Thymus (tissue), 11 donors: ENCODE results near the gene SINHCAF. TPM values are rescaled to one million over a fixed set of nuclear protein-coding genes. Genes with fewer than 3 reads are reported as not detected.

Source experiments
- DNase-seq, 9 donors: peaks; one replicate each; pipeline ENCODE4 v3.0.0-alpha.2; 2013; ENCODE audit warnings: low spot score in 9 of 9, low read depth in 6 of 9, missing footprints in 1 of 9
- H3K27ac ChIP-seq, 2 donors: one replicate each; pipeline ENCODE4 v1.5.1; 2013; ENCODE audit warnings: control low read depth in 1 of 2, low read depth in 1 of 2, low read length in 1 of 2, mild to moderate bottlenecking in 1 of 2, moderate library complexity in 1 of 2
- H3K27me3 ChIP-seq, 2 donors: one replicate each; pipeline ENCODE4 v1.5.1; 2013; ENCODE audit warnings: low read length in 1 of 2; ENCODE audit not compliant: control insufficient read depth in 2 of 2, insufficient read depth in 1 of 2
- H3K36me3 ChIP-seq, 2 donors: one replicate each; pipeline ENCODE4 v1.5.1; 2013; ENCODE audit warnings: low read length in 1 of 2, mild to moderate bottlenecking in 1 of 2, moderate library complexity in 1 of 2; ENCODE audit not compliant: control insufficient read depth in 2 of 2, insufficient read depth in 2 of 2
- H3K4me1 ChIP-seq, 2 donors: one replicate each; pipeline ENCODE4 v1.5.1; 2013; ENCODE audit warnings: low read length in 2 of 2; ENCODE audit not compliant: control insufficient read depth in 2 of 2, insufficient read depth in 2 of 2
- H3K4me3 ChIP-seq, 2 donors: one replicate each; pipeline ENCODE4 v1.5.1; 2013; ENCODE audit warnings: low read length in 2 of 2, control low read depth in 1 of 2, mild to moderate bottlenecking in 1 of 2
- H3K9me3 ChIP-seq, 2 donors: one replicate each; pipeline ENCODE4 v1.5.1; 2013; ENCODE audit warnings: low read length in 1 of 2, mild to moderate bottlenecking in 1 of 2; ENCODE audit not compliant: control insufficient read depth in 2 of 2, insufficient read depth in 1 of 2
- WGBS: extraction: QIAGEN DNeasy Blood & Tissue Kit; methylation state at CpG from one replicate; pipeline ENCODE4 v1.1.7; 2013; 5-methylcytosine and 5-hydroxymethylcytosine counted together
- polyA plus RNA-seq: library from polyadenylated mRNA; stranded (reverse); fragments of 200-250 nt; gene quantifications from one replicate; pipeline ENCODE4 v1.2.3, GENCODE V29; 2013
- total RNA-seq: library from RNA; stranded (reverse); fragments of 120-200 nt; gene quantifications from one replicate; pipeline ENCODE4 v1.2.4, GENCODE V29; 2013
- donor health status: healthy.

Gene SINHCAF
- total and polyA plus RNA-seq, 2 donors = 57.0 to 116 TPM

GRCh38 chr12:31342286-31342685, 16.3 kb upstream of the SINHCAF start:
- Histone ChIP-seq H3K27ac (no peak overlapping the region), H3K4me3 (no peak overlapping the region), H3K27me3 (no peaks in the 10 kb centered on the region), H3K4me1 (no peaks in the 10 kb centered on the region), H3K9me3 (no peaks in the 10 kb centered on the region), H3K36me3 (no peaks in the 10 kb centered on the region)
- DNase-seq = no peak
- WGBS = 94% methylated on average over 1 of the region's 1 CpG

- H3K4me1 ChIP-seq = no peaks in the 10 kb centered on the region
- no peak overlapping the region for H3K27ac ChIP-seq
- no peaks in the 10 kb centered on the region for H3K9me3 ChIP-seq
- DNase-seq = no peak
- 96% methylated on average over 10 of the region's 10 CpGs for WGBS
- no peak overlapping the region for H3K4me3 ChIP-seq
- no peaks in the 10 kb centered on the region for H3K27me3 ChIP-seq
- no peaks in the 10 kb centered on the region for H3K36me3 ChIP-seq
Measured at GRCh38 chr12:31339831-31340622, 14.1 kb upstream of the SINHCAF start.

GRCh38 chr12:31337952-31338351, 12.0 kb upstream of the SINHCAF start:
- no peak for DNase-seq
- Histone ChIP-seq H3K36me3 (no peaks in the 10 kb centered on the region), H3K9me3 (no peaks in the 10 kb centered on the region), H3K27me3 (no peaks in the 10 kb centered on the region), H3K27ac (no peak overlapping the region), H3K4me1 (no peaks in the 10 kb centered on the region), H3K4me3 (no peak overlapping the region)
- WGBS = 61% methylated on average over 4 of the region's 4 CpGs

- 69% methylated on average over 4 of the region's 4 CpGs for WGBS
- no peaks in the 10 kb centered on the region for H3K4me1 ChIP-seq
- no peaks in the 10 kb centered on the region for H3K27me3 ChIP-seq
- no peak overlapping the region for H3K27ac ChIP-seq
- no peak overlapping the region for H3K4me3 ChIP-seq
- no peak for DNase-seq
- peaks cover 0 to 1% of the 10 kb centered on the region in 2 donors for H3K9me3 ChIP-seq
- no peaks in the 10 kb centered on the region for H3K36me3 ChIP-seq
Measured at GRCh38 chr12:31331242-31331641, 5.3 kb upstream of the SINHCAF start.

GRCh38 chr12:31326736-31327659, 1.0 kb upstream of the SINHCAF start:
- Histone ChIP-seq H3K27me3 (no peaks in the 10 kb centered on the region), H3K4me3 (peak overlapping the region; percentile 75 to 88), H3K27ac (peak overlapping the region; percentile 31 to 87), H3K36me3 (no peaks in the 10 kb centered on the region), H3K9me3 (peaks cover 0 to 3% of the 10 kb centered on the region in 2 donors), H3K4me1 (peaks cover 3 to 7% of the 10 kb centered on the region in 2 donors)
- WGBS = 84% methylated on average over 20 of the region's 20 CpGs
- DNase-seq = no peak

GRCh38 chr12:31325524-31325875, 450 bp downstream of the SINHCAF start:
- peaks cover 0 to 3% of the 10 kb centered on the region in 2 donors for H3K9me3 ChIP-seq
- DNase-seq = peak in 1 of 9 donors; percentile 28
- peak overlapping the region; percentile 87 to 93 for H3K27ac ChIP-seq
- H3K4me1 ChIP-seq = peaks cover 3 to 9% of the 10 kb centered on the region in 2 donors
- no peaks in the 10 kb centered on the region for H3K36me3 ChIP-seq
- H3K27me3 ChIP-seq = no peaks in the 10 kb centered on the region
- H3K4me3 ChIP-seq = peak overlapping the region; percentile 75 to 88
- under 1% methylated on average over 36 of the region's 36 CpGs for WGBS

GRCh38 chr12:31324845-31325523, 966 bp downstream of the SINHCAF start:
- peaks cover 0 to 3% of the 10 kb centered on the region in 2 donors for H3K9me3 ChIP-seq
- WGBS = under 1% methylated on average over 69 of the region's 69 CpGs
- H3K27me3 ChIP-seq = no peaks in the 10 kb centered on the region
- peak in 7 of 9 donors; percentile 41 to 76 (median 50) for DNase-seq
- peaks cover 3 to 10% of the 10 kb centered on the region in 2 donors for H3K4me1 ChIP-seq
- H3K27ac ChIP-seq = peak overlapping the region; percentile 87 to 93
- H3K36me3 ChIP-seq = no peaks in the 10 kb centered on the region
- H3K4me3 ChIP-seq = peak overlapping the region; percentile 75 to 88

GRCh38 chr12:31324116-31324844, 1.7 kb downstream of the SINHCAF start:
- H3K36me3 ChIP-seq = no peaks in the 10 kb centered on the region
- peak overlapping the region; percentile 75 to 88 for H3K4me3 ChIP-seq
- peaks cover 0 to 3% of the 10 kb centered on the region in 2 donors for H3K9me3 ChIP-seq
- H3K27ac ChIP-seq = peak overlapping the region; percentile 91 to 93
- peak in 8 of 9 donors; percentile 45 to 90 (median 68) for DNase-seq
- under 1% methylated on average over 81 of the region's 81 CpGs for WGBS
- peaks cover 5 to 12% of the 10 kb centered on the region in 2 donors for H3K4me1 ChIP-seq
- H3K27me3 ChIP-seq = no peaks in the 10 kb centered on the region
